Central memory CD8-positive, alpha-beta T cell (primary cell): Measurements from ENCODE around the gene PAQR5.

ENCODE experiments used
- ATAC-seq: fragments of 150-1000 bp; cut with Tn5 transposase; replicated peaks from 2 replicates; pipeline ENCODE4 v1.10.0; 2022; ENCODE audit warnings: mild to moderate bottlenecking, moderate FRiP score, moderate number of reproducible peaks; ENCODE audit not compliant: poor library complexity, severe bottlenecking; ENCODE audit errors: extremely low read depth
- DNase-seq, 2 donors: peaks; one replicate each; pipeline ENCODE4 v3.0.0; 2021; ENCODE audit warnings: low spot score in 2 of 2
- H3K27ac Mint-ChIP-seq: one replicate; pipeline ENCODE4 v1.8.0; 2022; ENCODE audit warnings: low read depth, mild to moderate bottlenecking, moderate library complexity, mixed read lengths
- H3K27me3 Mint-ChIP-seq: one replicate; pipeline ENCODE4 v1.8.0; 2022; ENCODE audit warnings: mixed read lengths
- H3K36me3 Mint-ChIP-seq: one replicate; pipeline ENCODE4 v1.8.0; 2022; ENCODE audit warnings: mild to moderate bottlenecking, moderate library complexity, mixed read lengths; ENCODE audit not compliant: insufficient read depth
- H3K4me1 Mint-ChIP-seq: one replicate; pipeline ENCODE4 v1.8.0; 2022; ENCODE audit warnings: mixed read lengths
- H3K4me3 Mint-ChIP-seq: one replicate; pipeline ENCODE4 v1.8.0; 2022; ENCODE audit warnings: mild to moderate bottlenecking, moderate library complexity, mixed read lengths
- H3K9me3 Mint-ChIP-seq: one replicate; pipeline ENCODE4 v1.8.0; 2022; ENCODE audit warnings: mixed read lengths

The PAQR5 gene

GRCh38 chr15:69395991-69396390 lies 97.3 kb downstream of the PAQR5 start:
- no peak for DNase-seq
- H3K4me1 Mint-ChIP-seq: peaks cover 8% of the 10 kb centered on the region
- H3K27me3 Mint-ChIP-seq: peaks cover 8% of the 10 kb centered on the region
- no peak for ATAC-seq
- no peaks in the 10 kb centered on the region for H3K9me3 Mint-ChIP-seq
- no peaks in the 10 kb centered on the region for H3K36me3 Mint-ChIP-seq
- H3K27ac Mint-ChIP-seq: no peak overlapping the region
- no peak overlapping the region for H3K4me3 Mint-ChIP-seq

GRCh38 chr15:69398491-69398891 lies 99.8 kb downstream of the PAQR5 start:
- no peaks in the 10 kb centered on the region for H3K27me3 Mint-ChIP-seq
- no peak overlapping the region for H3K4me3 Mint-ChIP-seq
- DNase-seq (no peak), ATAC-seq (no peak)
- no peaks in the 10 kb centered on the region for H3K36me3 Mint-ChIP-seq
- no peak overlapping the region for H3K27ac Mint-ChIP-seq
- no peaks in the 10 kb centered on the region for H3K9me3 Mint-ChIP-seq
- H3K4me1 Mint-ChIP-seq: peaks cover 8% of the 10 kb centered on the region

GRCh38 chr15:69400850-69401249 lies 102.1 kb downstream of the PAQR5 start:
- no peak for DNase-seq
- Mint-ChIP-seq H3K4me3 (no peak overlapping the region), H3K27ac (no peak overlapping the region)

GRCh38 chr15:69402816-69403215 lies 104.1 kb downstream of the PAQR5 start:
- Mint-ChIP-seq H3K27me3 (no peaks in the 10 kb centered on the region), H3K36me3 (no peaks in the 10 kb centered on the region), H3K27ac (no peak overlapping the region), H3K4me3 (no peak overlapping the region), H3K4me1 (no peaks in the 10 kb centered on the region), H3K9me3 (no peaks in the 10 kb centered on the region)
- ATAC-seq (no peak), DNase-seq (no peak)

More at GRCh38 chr15:69400850-69401249, 102.1 kb downstream of the PAQR5 start:
- H3K9me3 Mint-ChIP-seq: no peaks in the 10 kb centered on the region
- ATAC-seq: no peak
- no peaks in the 10 kb centered on the region for H3K27me3 Mint-ChIP-seq
- H3K36me3 Mint-ChIP-seq: no peaks in the 10 kb centered on the region
- no peaks in the 10 kb centered on the region for H3K4me1 Mint-ChIP-seq

GRCh38 chr15:69403594-69403993 lies 104.9 kb downstream of the PAQR5 start:
- H3K4me1 Mint-ChIP-seq: no peaks in the 10 kb centered on the region
- H3K27ac Mint-ChIP-seq: no peak overlapping the region
- H3K36me3 Mint-ChIP-seq: no peaks in the 10 kb centered on the region
- no peak overlapping the region for H3K4me3 Mint-ChIP-seq
- no peaks in the 10 kb centered on the region for H3K27me3 Mint-ChIP-seq
- no peak for DNase-seq
- no peaks in the 10 kb centered on the region for H3K9me3 Mint-ChIP-seq
- ATAC-seq: no peak

GRCh38 chr15:69405110-69405509 lies 106.4 kb downstream of the PAQR5 start:
- ATAC-seq: no peak
- H3K27me3 Mint-ChIP-seq: no peaks in the 10 kb centered on the region
- H3K27ac Mint-ChIP-seq: no peak overlapping the region
- no peaks in the 10 kb centered on the region for H3K4me1 Mint-ChIP-seq
- H3K4me3 Mint-ChIP-seq: no peak overlapping the region
- H3K36me3 Mint-ChIP-seq: no peaks in the 10 kb centered on the region
- no peaks in the 10 kb centered on the region for H3K9me3 Mint-ChIP-seq
- no peak for DNase-seq

- H3K4me3 Mint-ChIP-seq: no peak overlapping the region
- H3K27ac Mint-ChIP-seq: no peak overlapping the region
- H3K9me3 Mint-ChIP-seq: no peaks in the 10 kb centered on the region
- no peaks in the 10 kb centered on the region for H3K36me3 Mint-ChIP-seq
- H3K27me3 Mint-ChIP-seq: no peaks in the 10 kb centered on the region
- H3K4me1 Mint-ChIP-seq: no peaks in the 10 kb centered on the region
- no peak for ATAC-seq
- no peak for DNase-seq
Observed at GRCh38 chr15:69407719-69408400, 109.1 kb downstream of the PAQR5 start.

- no peak for ATAC-seq
- peaks cover 2% of the 10 kb centered on the region for H3K4me1 Mint-ChIP-seq
- DNase-seq: no peak
- H3K4me3 Mint-ChIP-seq: no peak overlapping the region
- H3K9me3 Mint-ChIP-seq: no peaks in the 10 kb centered on the region
- H3K27ac Mint-ChIP-seq: no peak overlapping the region
- peaks cover under 1% of the 10 kb centered on the region for H3K36me3 Mint-ChIP-seq
- H3K27me3 Mint-ChIP-seq: no peaks in the 10 kb centered on the region
Observed at GRCh38 chr15:69408841-69409240, 110.1 kb downstream of the PAQR5 start.

- Mint-ChIP-seq H3K9me3 (no peaks in the 10 kb centered on the region), H3K27me3 (no peaks in the 10 kb centered on the region), H3K4me1 (peaks cover 7% of the 10 kb centered on the region), H3K4me3 (no peak overlapping the region), H3K36me3 (peaks cover 5% of the 10 kb centered on the region), H3K27ac (no peak overlapping the region)
- no peak for ATAC-seq
- no peak for DNase-seq
Observed at GRCh38 chr15:69410248-69410874, 111.6 kb downstream of the PAQR5 start.

GRCh38 chr15:69412274-69412673 lies 113.6 kb downstream of the PAQR5 start:
- H3K27me3 Mint-ChIP-seq: no peaks in the 10 kb centered on the region
- H3K4me3 Mint-ChIP-seq: no peak overlapping the region
- no peak overlapping the region for H3K27ac Mint-ChIP-seq
- ATAC-seq (no peak), DNase-seq (no peak)
- peaks cover 5% of the 10 kb centered on the region for H3K36me3 Mint-ChIP-seq
- peaks cover 7% of the 10 kb centered on the region for H3K4me1 Mint-ChIP-seq
- H3K9me3 Mint-ChIP-seq: no peaks in the 10 kb centered on the region

- Mint-ChIP-seq H3K4me3 (no peak overlapping the region), H3K9me3 (no peaks in the 10 kb centered on the region), H3K4me1 (peaks cover 7% of the 10 kb centered on the region), H3K27ac (no peak overlapping the region), H3K27me3 (no peaks in the 10 kb centered on the region), H3K36me3 (peaks cover 5% of the 10 kb centered on the region)
- ATAC-seq (no peak), DNase-seq (no peak)
Observed at GRCh38 chr15:69412701-69413100, 114.0 kb downstream of the PAQR5 start.

GRCh38 chr15:69413822-69414700 lies 115.3 kb downstream of the PAQR5 start, which contains the start of gene KIF23:
Gene KIF23 (plus strand): TSS chr15:69414349. CDS start chr15:69414466, 117 bp downstream.
- peak; percentile 83 to 86 for DNase-seq
- Mint-ChIP-seq H3K36me3 (peaks cover 5% of the 10 kb centered on the region), H3K9me3 (no peaks in the 10 kb centered on the region), H3K4me1 (peaks cover 7% of the 10 kb centered on the region), H3K27ac (peak within 1 kb of the TSS; percentile 63), H3K27me3 (no peaks in the 10 kb centered on the region), H3K4me3 (peak within 1 kb of the TSS; percentile 81)
- peak; percentile 98 for ATAC-seq
